Suppressor macrophage treated with lipopolysaccharide for 4 hours (primary cell): ENCODE data around the gene PTRH1.
A peak's percentile ranks its signal among the peaks of the same experiment; 100 is the strongest.

Experiments
- DNase-seq: peaks from one replicate; pipeline ENCODE4 v3.0.0-alpha.2; 2020

PTRH1 gene

GRCh38 chr9:127739614-127740330, 24.3 kb upstream of the PTRH1 start:
- DNase-seq, result peak; percentile 13

GRCh38 chr9:127738666-127739065, 23.2 kb upstream of the PTRH1 start:
- no peak for DNase-seq

GRCh38 chr9:127735530-127736185, 20.2 kb upstream of the PTRH1 start:
- DNase-seq, result no peak

GRCh38 chr9:127734747-127735529, 19.5 kb upstream of the PTRH1 start, which contains the start of gene TOR2A:
Gene TOR2A, minus strand, starts transcription at chr9:127735294. Its CDS starts 24 bp downstream, at chr9:127735270.
- DNase-seq, result peak; percentile 99

- no peak for DNase-seq
These were observed 18.8 kb upstream of the PTRH1 start for GRCh38 chr9:127734247-127734746.

GRCh38 chr9:127733614-127734013, 18.2 kb upstream of the PTRH1 start:
- DNase-seq, result peak; percentile 30

GRCh38 chr9:127732444-127732843, 17.0 kb upstream of the PTRH1 start:
- no peak for DNase-seq

- DNase-seq, result no peak
These were observed 16.5 kb upstream of the PTRH1 start for GRCh38 chr9:127731938-127732337.

GRCh38 chr9:127730799-127731410, 15.4 kb upstream of the PTRH1 start:
- no peak for DNase-seq

GRCh38 chr9:127730262-127730661, 14.8 kb upstream of the PTRH1 start:
- no peak for DNase-seq

- no peak for DNase-seq
These were observed 14.2 kb upstream of the PTRH1 start for GRCh38 chr9:127729522-127730256.

GRCh38 chr9:127728808-127729207, 13.3 kb upstream of the PTRH1 start:
- no peak for DNase-seq

GRCh38 chr9:127726871-127727270, 11.4 kb upstream of the PTRH1 start:
- no peak for DNase-seq

GRCh38 chr9:127724012-127724411, 8.5 kb upstream of the PTRH1 start:
- DNase-seq, result no peak

GRCh38 chr9:127723444-127723843, 8.0 kb upstream of the PTRH1 start:
- no peak for DNase-seq

- DNase-seq, result no peak
These were observed 7.5 kb upstream of the PTRH1 start for GRCh38 chr9:127723013-127723412.

- no peak for DNase-seq
These were observed 6.7 kb upstream of the PTRH1 start for GRCh38 chr9:127722055-127722745.

- no peak for DNase-seq
These were observed 5.9 kb upstream of the PTRH1 start for GRCh38 chr9:127721391-127721821.

- DNase-seq, result no peak
These were observed 5.4 kb upstream of the PTRH1 start for GRCh38 chr9:127720865-127721227.

GRCh38 chr9:127720031-127720864, 4.8 kb upstream of the PTRH1 start:
- no peak for DNase-seq

- DNase-seq, result no peak
These were observed 2.3 kb upstream of the PTRH1 start for GRCh38 chr9:127717766-127718165.
